Neuronal stem cell (in vitro differentiated cells): Measurements from ENCODE around the gene ITSN1.

Experiments used
- DNase-seq: peaks from one replicate; pipeline ENCODE4 v3.0.0-alpha.2; 2013; ENCODE audit warnings: low spot score
- H2AFZ ChIP-seq: one replicate; pipeline ENCODE4 v1.6.1; 2013; ENCODE audit warnings: mild to moderate bottlenecking, low read length, inconsistent platforms
- H2AK5ac ChIP-seq: 2 replicates; pipeline ENCODE4 v1.6.1; 2013; ENCODE audit warnings: low read depth, mild to moderate bottlenecking, inconsistent platforms, low read length, moderate library complexity, mixed read lengths
- H2BK120ac ChIP-seq: 2 replicates; pipeline ENCODE4 v1.6.1; 2013; ENCODE audit warnings: low read depth, mild to moderate bottlenecking, inconsistent platforms, low read length, moderate library complexity, mixed read lengths
- H2BK12ac ChIP-seq: one replicate; pipeline ENCODE4 v1.6.1; 2013; ENCODE audit warnings: low read length, inconsistent platforms
- H2BK15ac ChIP-seq: 2 replicates; pipeline ENCODE4 v1.6.1; 2013; ENCODE audit warnings: mild to moderate bottlenecking, low read length, inconsistent platforms, mixed read lengths
- H2BK5ac ChIP-seq: one replicate; pipeline ENCODE4 v1.6.1; 2013; ENCODE audit warnings: inconsistent platforms, mild to moderate bottlenecking, low read length, moderate library complexity
- H3K14ac ChIP-seq: one replicate; pipeline ENCODE4 v1.6.1; 2013; ENCODE audit warnings: low read length, inconsistent platforms
- H3K18ac ChIP-seq: 2 replicates; pipeline ENCODE4 v1.6.1; 2013; ENCODE audit warnings: low read length, inconsistent platforms
- H3K23ac ChIP-seq: 2 replicates; pipeline ENCODE4 v1.6.1; 2013; ENCODE audit warnings: low read depth, mild to moderate bottlenecking, mixed read lengths, low read length, inconsistent platforms; ENCODE audit not compliant: poor library complexity
- H3K27ac ChIP-seq: replicated peaks from 3 replicates; pipeline ENCODE4 v1.5.1; 2013; ENCODE audit warnings: low read length, inconsistent platforms
- H3K27me3 ChIP-seq, 3 experiments: 2 replicates each; pipeline ENCODE4 v1.6.1; 2013; ENCODE audit warnings: low read length in 3 of 3, mild to moderate bottlenecking in 2 of 3, inconsistent platforms in 1 of 3, low read depth in 1 of 3, mixed read lengths in 1 of 3, moderate library complexity in 1 of 3; ENCODE audit not compliant: control insufficient read depth in 3 of 3, insufficient read depth in 3 of 3
- H3K36me3 ChIP-seq, 2 donors: replicated peaks in 1 of 2; 2 replicates each; pipeline ENCODE4 v1.6.1; 2013; ENCODE audit warnings: low read length in 2 of 2; ENCODE audit not compliant: control insufficient read depth in 2 of 2, insufficient read depth in 2 of 2
- H3K4ac ChIP-seq: 2 replicates; pipeline ENCODE4 v1.6.1; 2013; ENCODE audit warnings: inconsistent platforms, mild to moderate bottlenecking, low read length, moderate library complexity
- H3K4me1 ChIP-seq, 2 donors: 1 replicate in 1 of 2; 2 replicates in 1 of 2; pipeline ENCODE4 v1.6.1; 2013; ENCODE audit warnings: low read length in 2 of 2, low read depth in 1 of 2; ENCODE audit not compliant: control insufficient read depth in 2 of 2, insufficient read depth in 1 of 2
- H3K4me2 ChIP-seq: one replicate; pipeline ENCODE4 v1.6.1; 2013; ENCODE audit warnings: mild to moderate bottlenecking, low read length, inconsistent platforms; ENCODE audit not compliant: insufficient read depth, poor library complexity, severe bottlenecking
- H3K4me3 ChIP-seq, 2 donors: 2 replicates each; pipeline ENCODE4 v1.5.1; 2013; ENCODE audit warnings: low read length in 2 of 2, mild to moderate bottlenecking in 2 of 2, inconsistent platforms in 1 of 2, moderate library complexity in 1 of 2
- H3K79me1 ChIP-seq: one replicate; pipeline ENCODE4 v1.6.1; 2013; ENCODE audit warnings: low read depth, mild to moderate bottlenecking, inconsistent platforms, low read length, moderate library complexity
- H3K9ac ChIP-seq: one replicate; pipeline ENCODE4 v1.6.1; 2013; ENCODE audit warnings: mild to moderate bottlenecking, low read depth, low read length, inconsistent platforms; ENCODE audit not compliant: poor library complexity
- H3K9me3 ChIP-seq, 2 donors: replicated peaks in 1 of 2; 2 replicates each; pipeline versions ENCODE3 to v1.6.1; 2013; ENCODE audit warnings: low read length in 2 of 2, mild to moderate bottlenecking in 2 of 2, inconsistent platforms in 1 of 2, low read depth in 1 of 2, mixed read lengths in 1 of 2, moderate library complexity in 1 of 2; ENCODE audit not compliant: control insufficient read depth in 2 of 2, insufficient read depth in 1 of 2
- H4K8ac ChIP-seq: one replicate; pipeline ENCODE4 v1.6.1; 2013; ENCODE audit warnings: low read depth, mild to moderate bottlenecking, inconsistent platforms, low read length, moderate library complexity
- H4K91ac ChIP-seq: one replicate; pipeline ENCODE4 v1.6.1; 2013; ENCODE audit warnings: low read length, low read depth, mild to moderate bottlenecking, inconsistent platforms; ENCODE audit not compliant: poor library complexity
- WGBS, 2 donors: extraction: QIAGEN DNeasy Blood & Tissue Kit; methylation state at CpG; one replicate each; pipeline ENCODE4 v1.1.7; 2013; ENCODE audit warnings: missing lambda C conversion rate in 2 of 2, mixed read lengths in 1 of 2; ENCODE audit not compliant: insufficient read length in 2 of 2, insufficient replicate concordance in 1 of 2; ENCODE audit errors: extremely low coverage in 2 of 2; 5-methylcytosine and 5-hydroxymethylcytosine counted together

Gene ITSN1

GRCh38 chr21:33948951-33949444 lies 306.7 kb downstream of the ITSN1 start:
- Histone ChIP-seq H2BK12ac (peak overlapping the region; percentile 65), H3K27ac (peak overlapping the region; percentile 96), H2BK120ac (no peak overlapping the region)

More at GRCh38 chr21:33948951-33949444, 306.7 kb downstream of the ITSN1 start:
- H2BK5ac ChIP-seq, result peak overlapping the region; percentile 14
- no peaks in the 10 kb centered on the region for H3K27me3 ChIP-seq
- no peak overlapping the region for H3K9ac ChIP-seq
- no peak overlapping the region for H3K4me3 ChIP-seq
- H3K79me1 ChIP-seq, result peaks cover 2% of the 10 kb centered on the region
- H3K9me3 ChIP-seq, result peaks cover 0 to 2% of the 10 kb centered on the region in 2 donors
- H3K36me3 ChIP-seq, result no peaks in the 10 kb centered on the region
- no peak overlapping the region for H3K4me2 ChIP-seq
- no peak overlapping the region for H3K14ac ChIP-seq
- peak overlapping the region; percentile 72 for H2AFZ ChIP-seq
- H3K4me1 ChIP-seq, result peaks cover 19 to 23% of the 10 kb centered on the region in 2 donors
- H2AK5ac ChIP-seq, result peak overlapping the region; percentile 2
- no CpG with 5 or more reads among the region's 9 CpGs for WGBS, 2 donors
- H4K91ac ChIP-seq, result no peak overlapping the region
- H2BK15ac ChIP-seq, result no peak overlapping the region
- no peak overlapping the region for H3K4ac ChIP-seq
- no peak overlapping the region for H3K23ac ChIP-seq
- no peak for DNase-seq
- peak overlapping the region; percentile 44 for H3K18ac ChIP-seq
- no peak overlapping the region for H4K8ac ChIP-seq
